ENCODE results near the gene DHCR24.

DHCR24 gene

DNA sequence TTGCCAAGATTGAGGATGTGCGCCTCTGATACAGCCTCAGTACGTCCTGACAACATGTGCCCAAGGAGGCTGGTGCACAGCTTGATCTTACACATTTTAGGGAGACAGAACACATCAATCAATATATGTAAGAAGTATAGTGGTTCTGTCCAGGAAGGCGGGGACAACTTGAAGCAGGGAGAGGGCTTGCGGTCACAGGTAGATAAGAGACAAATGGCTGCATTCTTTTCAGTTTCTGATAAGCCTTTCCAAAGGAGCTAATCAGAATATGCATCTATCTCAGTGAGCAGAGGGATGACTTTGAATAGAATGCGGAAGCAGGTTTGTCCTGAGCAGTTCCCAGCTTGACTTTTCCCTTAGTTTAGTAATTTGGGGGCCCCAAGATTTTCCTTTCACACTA lies 10.2 kb downstream of the DHCR24 start:
- H3K4me3 Mint-ChIP-seq = no peak overlapping the region
- H3K27me3 Mint-ChIP-seq = no peaks in the 10 kb centered on the region
- no peak overlapping the region for H3K27ac Mint-ChIP-seq
- H3K36me3 Mint-ChIP-seq = peaks cover 18% of the 10 kb centered on the region
- peaks cover 5% of the 10 kb centered on the region for H3K4me1 Mint-ChIP-seq
- no peaks in the 10 kb centered on the region for H3K9me3 Mint-ChIP-seq

DNA sequence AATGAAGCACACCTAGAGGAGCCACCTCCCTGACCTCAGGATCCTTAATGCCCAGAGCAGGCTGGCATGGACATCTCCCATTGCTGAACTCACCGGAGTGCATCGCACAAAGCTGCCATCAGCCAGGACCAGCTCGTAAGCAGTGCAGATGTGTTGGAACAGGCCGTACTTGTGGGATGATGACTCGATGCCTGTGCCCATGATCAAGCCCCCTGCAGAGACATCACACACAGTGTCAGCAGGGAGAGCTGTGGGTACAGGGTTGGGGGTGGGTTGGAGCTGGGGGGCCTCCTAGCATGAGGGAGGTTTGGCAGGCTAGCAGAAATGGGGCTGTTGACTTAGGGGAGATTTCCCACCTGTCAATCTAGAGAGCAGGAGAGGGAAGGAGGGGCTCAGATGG lies 12.0 kb downstream of the DHCR24 start:
- Mint-ChIP-seq H3K4me1 (no peaks in the 10 kb centered on the region), H3K4me3 (no peak overlapping the region), H3K9me3 (no peaks in the 10 kb centered on the region), H3K27ac (no peak overlapping the region), H3K36me3 (peaks cover 16% of the 10 kb centered on the region), H3K27me3 (no peaks in the 10 kb centered on the region)

DNA sequence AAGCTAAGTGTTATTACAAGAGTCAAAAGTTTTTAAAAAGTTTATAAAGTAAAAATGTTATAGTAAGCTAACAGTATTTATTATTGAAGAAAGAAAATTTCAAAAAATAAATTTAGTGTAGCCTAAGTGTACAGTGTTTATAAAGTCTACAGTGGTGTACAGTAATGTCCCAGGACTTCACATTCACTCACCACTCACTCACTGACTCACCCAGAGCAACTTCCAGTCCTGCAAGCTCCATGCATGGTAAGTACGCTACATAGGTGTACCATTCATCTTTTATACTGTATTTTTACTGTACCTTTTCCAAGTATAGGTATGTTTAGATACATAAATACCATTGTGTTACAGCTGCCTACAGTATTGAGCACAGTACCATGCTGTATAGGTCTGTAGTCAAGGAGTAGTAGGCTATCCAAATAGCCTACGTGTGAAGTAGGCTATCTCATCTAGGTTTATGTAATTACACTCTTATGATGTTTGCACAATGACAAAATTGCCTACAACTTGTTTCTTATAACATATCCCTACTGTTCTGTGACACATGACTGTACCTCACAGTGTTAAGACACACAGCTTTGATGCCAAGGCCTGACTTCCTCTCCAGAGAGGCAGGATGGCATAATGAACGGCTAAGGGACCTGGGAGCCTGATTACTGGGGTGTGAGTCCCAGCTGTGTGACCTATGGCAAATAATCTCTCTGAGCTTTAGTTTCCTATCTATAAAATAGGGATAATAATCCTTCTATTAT lies 12.7 kb downstream of the DHCR24 start:
- Mint-ChIP-seq H3K27me3 (no peaks in the 10 kb centered on the region), H3K27ac (no peak overlapping the region), H3K4me1 (no peaks in the 10 kb centered on the region), H3K9me3 (no peaks in the 10 kb centered on the region), H3K36me3 (peaks cover 13% of the 10 kb centered on the region), H3K4me3 (no peak overlapping the region)

DNA sequence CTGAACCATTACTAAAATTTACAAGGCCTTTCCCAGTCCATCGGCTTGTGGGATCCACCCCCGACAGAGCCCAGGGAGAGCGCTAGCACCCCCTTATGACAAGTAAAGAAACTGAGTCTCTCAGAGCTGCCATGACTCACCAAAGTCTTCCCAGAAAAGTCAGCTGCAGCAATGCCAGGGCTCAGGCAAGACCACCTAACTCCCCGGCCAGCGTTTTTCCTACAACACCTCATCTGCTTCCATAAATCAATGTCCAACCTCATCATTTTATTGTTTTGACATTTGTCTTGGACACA lies 15.0 kb downstream of the DHCR24 start:
- H3K36me3 Mint-ChIP-seq = peaks cover 7% of the 10 kb centered on the region

DNA sequence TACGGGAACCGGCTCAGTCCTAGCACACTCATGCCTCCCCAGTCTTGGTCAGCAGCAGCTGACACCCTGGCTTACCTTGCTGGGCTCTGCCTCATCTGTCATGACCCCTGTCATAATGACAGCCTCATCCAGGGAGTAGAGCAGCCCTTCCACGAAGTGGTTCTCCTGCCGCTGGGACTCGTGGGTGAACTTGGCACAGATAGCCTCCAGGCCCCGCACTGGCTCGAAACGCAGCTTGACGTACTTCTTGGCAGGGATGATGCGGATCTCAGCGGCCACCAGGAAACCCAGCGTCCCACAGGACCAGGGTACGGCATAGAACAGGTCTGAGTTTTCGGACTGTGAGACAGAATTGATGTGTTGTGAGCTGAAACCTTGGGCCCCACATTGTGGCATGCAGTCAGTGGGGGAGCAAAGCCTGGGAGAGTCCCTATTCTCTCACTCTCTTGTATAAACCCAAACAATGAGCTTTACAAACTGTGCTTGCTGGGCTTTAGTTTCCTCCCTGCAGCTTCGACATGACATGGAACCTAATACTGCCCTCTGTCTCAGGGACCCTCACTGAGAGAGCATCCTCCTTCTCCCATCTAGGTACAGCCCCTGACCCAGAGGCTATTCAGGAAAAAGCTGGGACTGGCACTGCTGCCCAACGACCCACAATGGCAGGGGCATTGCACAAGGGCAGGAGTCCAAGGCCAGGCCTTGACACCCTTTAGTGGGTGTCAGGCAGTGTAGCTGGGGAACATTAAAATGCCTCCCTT lies 15.5 kb downstream of the DHCR24 start:
- Mint-ChIP-seq H3K4me1 (no peaks in the 10 kb centered on the region), H3K27ac (no peak overlapping the region), H3K4me3 (no peak overlapping the region), H3K36me3 (peaks cover 4% of the 10 kb centered on the region), H3K9me3 (no peaks in the 10 kb centered on the region), H3K27me3 (no peaks in the 10 kb centered on the region)

More for the DNA sequence above, 15.0 kb downstream of the DHCR24 start:
- H3K4me3 Mint-ChIP-seq = no peak overlapping the region
- H3K4me1 Mint-ChIP-seq = no peaks in the 10 kb centered on the region
- no peaks in the 10 kb centered on the region for H3K27me3 Mint-ChIP-seq
- no peaks in the 10 kb centered on the region for H3K9me3 Mint-ChIP-seq
- H3K27ac Mint-ChIP-seq = no peak overlapping the region

DNA sequence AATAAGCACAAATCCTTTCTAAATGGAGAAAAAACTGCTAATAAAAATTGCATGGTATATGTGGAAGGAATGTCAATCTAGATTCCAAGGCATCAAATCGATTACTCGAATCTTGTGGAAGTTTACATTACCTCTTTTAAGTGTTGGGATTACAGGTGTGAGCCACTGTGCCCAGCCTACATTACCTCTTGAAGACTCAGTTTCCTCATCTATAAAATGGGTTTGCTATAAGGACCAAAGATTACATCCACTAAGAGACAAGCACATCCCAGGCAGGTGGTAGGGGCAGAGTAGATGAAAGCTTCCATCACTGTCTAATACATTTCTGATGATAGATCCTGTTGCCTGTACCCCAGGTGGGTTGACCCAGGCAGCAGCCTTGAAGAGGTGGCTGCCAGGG lies 16.1 kb downstream of the DHCR24 start:
- Mint-ChIP-seq H3K9me3 (no peaks in the 10 kb centered on the region), H3K36me3 (peaks cover 4% of the 10 kb centered on the region), H3K4me3 (no peak overlapping the region)

DNA sequence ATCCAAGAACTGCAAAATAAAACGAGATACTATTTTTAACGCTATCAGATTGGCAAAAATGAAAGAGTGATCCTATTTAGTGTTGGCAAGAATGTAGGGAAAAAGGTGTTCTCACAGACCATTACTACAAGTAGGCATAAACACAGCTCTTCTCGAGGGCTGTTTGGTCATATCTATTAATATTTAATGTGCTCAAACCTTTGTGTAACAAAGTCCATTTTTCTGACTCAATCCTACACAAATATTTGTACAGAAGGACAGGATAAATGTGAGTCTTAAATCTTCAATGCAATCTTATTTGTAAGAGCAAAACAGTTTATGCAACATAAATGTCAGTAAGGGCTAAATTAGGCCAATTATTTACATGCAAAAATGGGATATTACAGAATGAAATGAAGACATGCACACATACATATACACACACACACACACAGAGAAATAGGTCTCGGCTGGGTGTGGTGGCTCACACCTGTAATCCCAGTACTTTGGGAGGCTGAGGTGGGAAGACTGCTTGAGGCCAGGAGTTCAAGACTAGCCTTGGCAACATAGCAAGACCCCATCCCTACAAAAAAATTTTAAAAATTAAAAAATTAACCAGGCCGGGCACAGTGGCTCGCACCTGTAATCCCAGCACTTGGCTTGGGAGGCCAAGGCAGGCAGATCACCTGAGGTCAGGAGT lies 17.7 kb downstream of the DHCR24 start:
- Mint-ChIP-seq H3K4me3 (no peak overlapping the region), H3K27ac (no peak overlapping the region), H3K4me1 (no peaks in the 10 kb centered on the region), H3K27me3 (no peaks in the 10 kb centered on the region), H3K9me3 (no peaks in the 10 kb centered on the region), H3K36me3 (no peaks in the 10 kb centered on the region)

More for the DNA sequence above, 16.1 kb downstream of the DHCR24 start:
- Mint-ChIP-seq H3K4me1 (no peaks in the 10 kb centered on the region), H3K27me3 (no peaks in the 10 kb centered on the region), H3K27ac (no peak overlapping the region)

DNA sequence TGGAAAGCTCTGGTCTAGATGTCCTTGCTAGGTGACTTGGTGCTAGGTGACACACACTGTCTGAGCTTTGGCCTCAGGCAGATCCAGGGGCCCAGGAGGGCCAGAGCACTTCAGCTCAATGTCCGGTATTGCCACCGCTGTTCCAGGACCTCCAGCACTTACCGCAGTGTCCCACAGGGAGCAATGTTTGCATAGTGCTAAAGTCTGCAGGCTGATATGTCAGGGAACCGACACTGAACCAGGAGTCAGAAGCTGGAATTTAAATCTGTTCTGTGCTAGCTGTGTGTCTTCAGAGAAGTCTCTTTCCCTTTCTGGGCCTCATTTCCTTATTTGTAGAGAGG lies 19.3 kb downstream of the DHCR24 start:
- Mint-ChIP-seq H3K27me3 (no peaks in the 10 kb centered on the region), H3K4me3 (no peak overlapping the region), H3K4me1 (no peaks in the 10 kb centered on the region), H3K27ac (no peak overlapping the region), H3K9me3 (no peaks in the 10 kb centered on the region), H3K36me3 (peaks cover 5% of the 10 kb centered on the region)

DNA sequence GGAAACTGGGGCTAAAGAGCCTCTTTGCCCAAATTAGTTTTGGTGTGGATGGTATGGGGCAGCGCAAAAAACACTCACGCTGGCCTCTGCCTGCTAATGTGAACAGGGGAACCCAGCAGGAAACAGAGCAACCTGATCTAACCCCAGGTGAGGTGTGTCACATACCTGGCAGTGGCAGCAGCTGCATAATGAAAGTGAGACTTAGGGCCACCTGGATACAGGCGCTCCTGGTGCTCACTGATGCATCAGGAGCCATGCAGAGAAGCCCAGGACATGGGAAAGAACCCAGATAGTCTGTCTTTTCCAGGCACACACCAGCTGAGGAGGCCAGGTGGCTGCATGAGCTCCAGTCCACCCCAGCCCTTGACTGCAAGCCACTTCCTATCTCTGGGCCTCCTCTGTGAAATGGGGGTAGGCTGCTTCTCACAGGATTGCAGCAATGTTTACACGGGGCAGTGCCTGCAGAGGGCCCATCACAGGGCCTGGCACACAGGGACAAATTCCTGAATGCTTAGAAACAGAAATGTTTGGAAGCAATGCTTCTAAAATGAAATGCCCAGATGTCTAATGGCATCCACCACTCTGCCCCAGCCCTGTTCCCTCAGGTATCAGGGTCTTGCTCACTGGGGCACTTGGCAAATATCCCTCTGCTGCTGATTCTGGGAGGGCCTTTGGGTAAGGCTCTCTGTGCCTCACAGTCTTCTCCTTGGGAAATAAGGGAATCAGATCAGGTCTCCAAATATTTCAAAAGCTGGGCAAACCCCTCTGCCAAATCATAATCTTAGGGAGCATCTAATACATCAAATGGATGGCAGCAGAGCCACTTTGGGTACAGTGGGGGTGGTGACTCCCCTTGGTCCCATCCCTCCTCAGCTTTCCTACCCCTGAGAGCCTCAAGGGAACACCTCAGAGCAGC lies 19.9 kb downstream of the DHCR24 start:
- H3K36me3 Mint-ChIP-seq = peaks cover 7% of the 10 kb centered on the region
- no peak overlapping the region for H3K4me3 Mint-ChIP-seq
- H3K27me3 Mint-ChIP-seq = no peaks in the 10 kb centered on the region
- H3K27ac Mint-ChIP-seq = no peak overlapping the region
- no peaks in the 10 kb centered on the region for H3K9me3 Mint-ChIP-seq
- H3K4me1 Mint-ChIP-seq = no peaks in the 10 kb centered on the region

DNA sequence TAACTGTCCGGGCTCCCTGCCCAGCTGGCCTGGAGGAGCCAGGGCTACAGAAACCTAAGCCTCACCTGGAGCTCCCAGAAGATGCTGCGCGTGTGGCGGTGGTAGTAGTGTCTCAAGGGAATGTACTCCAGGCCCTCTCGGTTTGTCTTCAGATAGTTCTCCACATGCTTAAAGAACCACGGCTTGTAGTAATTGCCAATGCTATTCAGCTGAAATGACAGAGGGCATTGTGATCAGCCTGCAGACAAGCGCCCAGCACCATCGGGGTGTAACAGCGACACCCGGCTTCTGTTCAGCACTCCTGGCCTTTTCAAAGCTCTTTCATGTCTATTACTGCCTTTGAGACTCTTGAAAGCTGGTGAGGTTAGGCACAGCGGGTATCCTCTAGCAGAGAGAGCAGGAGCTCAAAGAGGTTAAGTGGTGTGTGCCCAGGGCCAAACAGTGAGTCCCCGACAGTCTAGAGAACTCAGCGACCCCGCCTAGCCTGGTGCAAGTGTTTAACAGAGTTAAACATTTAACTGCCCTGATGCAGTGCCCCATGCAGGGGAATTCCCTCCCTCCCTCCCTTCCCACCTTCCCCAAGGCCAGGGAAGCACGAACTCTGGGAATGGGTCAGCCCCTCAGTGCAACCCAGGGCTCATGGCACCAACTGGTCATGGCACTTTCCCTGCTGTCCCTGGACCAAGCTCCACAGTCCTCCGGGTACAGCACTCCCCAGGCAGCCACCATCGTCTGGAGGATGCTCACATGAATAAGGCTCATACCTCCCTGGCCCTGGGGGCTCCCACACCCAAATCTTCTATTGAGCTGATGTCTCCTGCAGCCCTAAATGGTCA lies 21.5 kb downstream of the DHCR24 start:
- H3K4me3 Mint-ChIP-seq = no peak overlapping the region
- H3K9me3 Mint-ChIP-seq = no peaks in the 10 kb centered on the region
- no peaks in the 10 kb centered on the region for H3K4me1 Mint-ChIP-seq
- H3K36me3 Mint-ChIP-seq = peaks cover 7% of the 10 kb centered on the region
- H3K27me3 Mint-ChIP-seq = no peaks in the 10 kb centered on the region
- H3K27ac Mint-ChIP-seq = no peak overlapping the region

DNA sequence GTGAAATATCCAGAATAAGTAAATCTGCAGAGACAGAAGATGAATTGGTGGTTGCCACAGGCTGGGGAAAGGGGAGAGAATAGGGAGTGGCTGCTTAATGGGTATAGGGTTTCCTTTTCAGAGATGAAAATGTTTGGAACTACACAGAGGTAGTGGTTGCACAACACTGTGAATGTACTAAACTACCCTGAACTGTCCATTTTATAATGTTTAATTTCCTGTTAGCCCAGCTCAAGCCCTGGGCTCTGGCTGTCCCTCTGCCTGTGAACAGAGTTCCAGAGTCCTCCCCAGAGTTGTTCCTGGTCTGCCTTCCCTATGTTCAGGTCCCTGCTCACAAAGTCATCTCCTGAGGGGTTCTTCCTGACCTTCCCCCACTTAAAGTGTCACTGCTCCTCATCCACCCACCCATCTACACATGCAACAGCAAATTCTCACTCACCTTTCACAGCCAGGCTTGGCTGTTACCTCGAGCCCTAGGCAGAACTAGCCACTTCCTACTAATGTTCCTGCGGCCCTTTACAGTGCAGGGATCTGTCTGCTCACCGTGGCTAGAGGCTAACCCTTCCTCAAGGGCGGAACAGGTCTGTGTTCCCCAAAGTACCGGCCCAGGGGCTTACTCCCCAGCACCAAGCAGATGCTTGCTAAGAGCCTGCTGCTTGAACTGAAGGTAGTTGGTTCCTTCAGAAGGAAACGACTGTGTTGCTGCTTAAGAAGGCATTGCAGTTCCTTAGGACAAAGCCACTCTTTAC lies 22.4 kb downstream of the DHCR24 start:
- H3K27me3 Mint-ChIP-seq = no peaks in the 10 kb centered on the region
- H3K27ac Mint-ChIP-seq = no peak overlapping the region
- no peaks in the 10 kb centered on the region for H3K4me1 Mint-ChIP-seq
- H3K36me3 Mint-ChIP-seq = peaks cover 7% of the 10 kb centered on the region
- H3K9me3 Mint-ChIP-seq = no peaks in the 10 kb centered on the region
- H3K4me3 Mint-ChIP-seq = no peak overlapping the region

DNA sequence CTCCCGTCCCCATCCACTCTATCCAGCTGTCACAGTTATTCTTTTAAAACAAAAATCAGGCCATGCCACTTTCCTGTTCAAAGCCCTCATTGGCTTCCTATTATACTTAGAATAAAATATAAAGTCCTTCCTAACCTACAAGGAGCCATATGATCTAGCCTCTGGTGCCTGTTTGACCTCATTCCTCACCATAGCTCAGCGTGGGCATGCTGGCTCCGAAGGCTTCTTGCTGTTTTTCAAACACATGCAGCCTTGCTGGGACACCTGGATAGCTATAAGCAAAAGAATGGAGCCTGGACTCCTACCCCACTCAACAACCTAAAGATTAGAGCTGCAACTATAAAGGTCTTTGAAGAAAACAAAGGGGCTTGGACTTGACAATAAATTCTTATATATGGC lies 23.7 kb downstream of the DHCR24 start:
- H3K27ac Mint-ChIP-seq = no peak overlapping the region
- peaks cover 7% of the 10 kb centered on the region for H3K36me3 Mint-ChIP-seq
- H3K9me3 Mint-ChIP-seq = no peaks in the 10 kb centered on the region
- H3K4me1 Mint-ChIP-seq = no peaks in the 10 kb centered on the region
- H3K4me3 Mint-ChIP-seq = no peak overlapping the region
- no peaks in the 10 kb centered on the region for H3K27me3 Mint-ChIP-seq

DNA sequence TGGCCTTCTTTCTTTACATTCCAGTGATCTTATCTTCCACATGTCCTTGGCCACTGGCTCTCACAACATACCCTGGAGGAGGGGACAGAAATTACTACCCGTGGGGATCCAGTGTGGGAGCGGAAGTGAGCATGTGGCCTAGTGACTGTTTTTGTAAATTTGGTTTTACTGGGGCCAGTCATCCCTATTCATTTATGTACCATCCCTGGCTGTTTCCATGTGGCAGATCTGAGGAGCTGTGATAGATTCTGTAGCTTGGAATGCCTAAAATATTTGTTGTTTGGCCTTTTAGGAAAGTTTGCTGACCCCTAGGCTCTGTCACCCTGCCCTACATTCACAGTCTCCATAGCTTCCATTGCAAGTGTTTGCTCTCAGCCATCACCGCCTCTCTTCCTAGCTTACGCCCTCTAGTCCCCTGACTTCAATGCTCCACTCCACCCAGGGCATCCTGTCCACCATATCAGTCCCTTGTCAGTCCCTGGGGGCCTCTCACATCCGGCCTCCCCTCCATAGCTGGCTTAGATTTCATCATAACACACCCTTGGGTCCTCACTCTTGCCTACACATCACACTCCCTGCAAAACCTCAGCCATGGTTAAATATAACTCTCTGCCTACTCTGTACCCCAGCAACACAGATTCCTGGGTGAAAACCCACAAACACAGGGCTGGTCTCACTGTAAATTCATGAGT lies 25.8 kb downstream of the DHCR24 start:
- H3K27ac Mint-ChIP-seq = no peak overlapping the region
- no peak overlapping the region for H3K4me3 Mint-ChIP-seq
- no peaks in the 10 kb centered on the region for H3K9me3 Mint-ChIP-seq
- peaks cover 7% of the 10 kb centered on the region for H3K36me3 Mint-ChIP-seq
- no peaks in the 10 kb centered on the region for H3K27me3 Mint-ChIP-seq
- H3K4me1 Mint-ChIP-seq = no peaks in the 10 kb centered on the region

All from activated naive CD4-positive, alpha-beta T cell treated with anti-CD3 and anti-CD28 coated beads, Interleukin-2, amount 50 U/mL, for 24 hours (primary cell).